Stimulated activated CD8-positive, alpha-beta memory T cell treated with anti-CD3 and anti-CD28 coated beads, Interleukin-15, amount 100 ng/mL, for 4 hours (primary cell): Measurements from ENCODE around the gene RBMS2.

Experiments used
- DNase-seq, 2 donors: peaks; one replicate each; pipeline ENCODE4 v3.0.0-alpha.2; 2020; ENCODE audit warnings: low read depth in 2 of 2

The RBMS2 gene

GRCh38 chr12:56631790-56632700 lies 110.4 kb downstream of the RBMS2 start:
- peak in 1 of 2 donors; percentile 46 for DNase-seq

DNA sequence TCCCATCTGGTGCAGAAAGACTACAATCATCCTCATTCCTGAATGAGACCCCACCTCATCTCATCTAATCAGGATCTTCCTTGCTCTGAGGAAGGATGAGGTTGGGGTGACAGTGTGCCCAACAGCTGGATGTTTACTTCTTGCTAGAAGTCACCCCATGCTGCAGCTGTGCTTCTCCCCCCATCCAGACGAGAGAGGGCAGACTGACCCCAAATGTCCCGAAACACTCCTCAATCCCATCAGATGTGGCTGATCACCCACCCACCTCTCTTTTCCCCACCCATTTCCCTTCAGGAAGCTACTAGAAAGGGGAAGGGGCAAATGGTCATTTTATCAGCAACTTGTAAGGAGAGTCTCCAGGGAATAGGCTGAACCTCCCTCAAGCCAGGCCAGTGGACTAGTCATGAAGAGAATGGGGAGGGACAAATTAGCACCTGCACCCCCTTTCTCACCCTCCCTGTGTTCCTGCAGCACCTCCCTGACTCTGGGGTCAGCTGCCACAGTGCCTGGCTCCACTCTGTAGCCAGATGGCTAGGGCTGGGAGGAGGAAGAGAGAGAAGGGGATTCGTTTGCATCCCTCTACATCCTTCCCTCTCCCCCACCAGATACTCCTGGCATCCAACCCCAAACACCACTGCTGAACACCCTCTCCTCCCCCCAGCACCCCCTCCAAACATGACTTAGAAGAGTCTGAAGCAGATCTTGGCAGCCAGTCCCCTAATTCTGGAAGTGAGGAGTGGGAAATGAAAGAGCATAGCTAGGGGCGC lies 111.3 kb downstream of the RBMS2 start:
- DNase-seq: no peak

DNA sequence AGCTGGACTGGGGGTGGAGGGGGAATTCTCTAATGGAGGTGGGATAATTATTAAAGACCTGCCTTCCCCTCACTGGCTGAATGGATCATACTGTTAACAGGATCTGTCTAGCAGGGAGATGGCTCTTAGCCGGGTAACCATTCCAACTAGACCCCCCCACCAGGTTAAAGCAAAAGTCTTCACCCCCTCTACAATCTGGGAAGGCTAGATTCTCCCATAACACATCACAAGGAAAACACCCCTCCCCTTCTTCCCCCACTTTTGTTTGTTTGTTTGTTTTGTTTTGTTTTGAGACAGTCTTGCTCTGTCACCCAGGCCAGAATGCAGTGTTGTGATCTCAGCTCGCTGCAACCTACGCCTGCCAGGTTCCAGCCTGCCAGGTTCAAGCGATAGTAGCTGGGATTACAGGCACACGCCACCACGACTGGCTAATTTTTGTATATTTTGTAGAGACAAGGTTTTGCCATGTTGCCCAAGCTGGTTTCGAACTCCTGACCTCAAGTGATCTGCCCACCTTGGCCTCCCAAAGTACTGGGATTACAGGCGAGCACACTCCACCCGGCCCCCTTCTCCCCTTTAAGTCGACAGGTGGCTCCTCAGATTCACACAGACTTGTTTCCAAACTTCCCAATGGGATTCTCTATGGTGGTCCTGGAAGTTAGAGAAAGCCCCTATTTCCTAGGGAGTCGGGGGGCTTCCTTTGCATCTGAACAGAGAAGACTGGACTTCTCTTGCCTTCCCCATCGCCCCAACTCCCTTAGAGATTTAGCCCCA lies 112.0 kb downstream of the RBMS2 start:
- no peak for DNase-seq

- no peak for DNase-seq
Measured at GRCh38 chr12:56634242-56634836, 112.7 kb downstream of the RBMS2 start.

DNA sequence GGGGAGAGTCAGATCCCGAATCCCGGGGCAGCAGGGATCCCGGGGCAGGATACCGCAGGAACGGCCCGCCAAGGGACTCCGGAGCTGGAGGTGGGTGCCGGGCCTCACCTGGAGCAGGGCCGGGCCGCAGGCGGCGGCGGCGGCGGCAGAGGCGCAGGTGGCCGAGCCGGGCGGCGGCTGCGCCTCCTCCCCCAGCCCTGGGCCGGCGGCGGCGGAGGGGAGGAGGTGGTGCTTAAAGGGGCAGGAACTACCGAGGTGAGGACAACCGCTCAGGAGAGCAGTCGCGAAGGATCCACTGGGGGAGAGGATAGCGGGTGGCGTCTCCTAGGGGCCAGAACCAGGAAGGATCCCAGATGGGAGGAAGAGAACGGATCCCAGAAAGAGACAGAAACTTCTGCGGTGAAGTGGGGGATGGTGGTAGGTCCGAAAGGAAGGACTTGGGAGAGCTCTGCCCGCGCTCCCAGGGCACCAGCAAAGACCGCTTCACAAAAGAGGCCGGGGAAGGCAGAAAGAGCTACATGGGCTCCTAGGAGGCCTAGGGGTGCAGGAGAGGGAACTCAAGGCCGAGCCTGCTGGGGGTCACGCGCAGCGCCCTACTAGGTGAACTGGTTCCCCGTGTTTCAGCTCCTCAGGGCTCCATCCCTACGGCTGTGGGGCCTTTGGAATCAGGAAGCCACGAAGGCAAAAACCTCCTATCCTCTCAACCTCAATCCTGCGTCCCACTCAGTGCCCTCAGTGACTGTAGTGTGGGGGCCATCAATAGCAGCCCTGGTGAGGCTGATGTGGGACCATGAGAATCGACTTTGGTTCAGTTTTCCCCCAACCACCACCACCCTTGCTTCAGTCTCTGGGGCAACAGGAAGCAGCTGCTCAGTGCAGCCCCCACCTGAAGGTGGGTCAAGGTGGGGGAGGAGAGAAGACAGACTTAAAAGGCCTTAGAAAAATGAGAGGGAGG lies 113.5 kb downstream of the RBMS2 start:
- DNase-seq: peak in 1 of 2 donors; percentile 39

- peak; percentile 64 to 74 for DNase-seq
Measured at GRCh38 chr12:56635806-56636674, 114.4 kb downstream of the RBMS2 start.

DNA sequence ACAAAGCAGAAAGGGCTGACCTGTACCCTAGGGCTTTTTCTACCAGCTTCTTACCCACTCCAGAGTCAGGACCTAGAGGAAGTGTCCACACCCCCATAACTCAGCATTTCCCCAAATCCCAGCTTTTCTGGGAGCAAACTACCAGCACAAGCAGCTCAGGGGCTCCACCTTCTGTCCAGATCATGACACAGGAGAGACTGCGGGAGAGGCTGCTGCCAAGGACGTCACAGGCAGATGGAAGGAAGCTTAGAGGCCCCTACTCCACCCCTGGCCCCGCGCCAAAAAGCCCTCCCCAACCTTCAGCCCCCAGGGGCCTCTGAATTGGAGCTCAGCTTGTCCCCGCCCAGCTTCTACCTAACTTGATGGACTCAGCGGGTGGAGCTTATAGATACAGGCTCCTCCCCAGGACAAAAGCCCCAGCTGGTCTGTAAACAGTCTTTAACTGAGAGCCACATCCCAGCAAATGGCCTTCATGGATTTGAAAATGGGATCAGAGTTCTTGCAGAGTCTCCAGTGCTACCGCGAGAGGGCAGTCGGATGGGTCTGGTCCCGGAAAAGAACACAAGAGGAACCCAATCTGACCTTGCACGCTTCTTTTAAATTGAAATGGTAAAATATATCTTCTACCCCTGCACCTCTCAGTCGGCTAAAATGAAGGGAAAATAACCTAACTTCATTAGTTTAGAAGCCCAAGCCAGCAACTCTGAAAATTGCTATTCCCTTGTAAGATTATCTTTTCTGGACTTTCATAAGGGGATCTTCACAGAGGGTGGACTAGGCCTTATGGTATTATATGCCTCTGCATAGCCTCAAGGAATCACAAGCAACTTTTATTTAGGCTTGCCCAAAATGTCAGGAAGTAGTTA lies 115.3 kb downstream of the RBMS2 start:
- DNase-seq: peak; percentile 66 to 79

GRCh38 chr12:56637621-56638020 lies 116.0 kb downstream of the RBMS2 start:
- no peak for DNase-seq

- DNase-seq: no peak
Measured at GRCh38 chr12:56641219-56641618, 119.6 kb downstream of the RBMS2 start.

DNA sequence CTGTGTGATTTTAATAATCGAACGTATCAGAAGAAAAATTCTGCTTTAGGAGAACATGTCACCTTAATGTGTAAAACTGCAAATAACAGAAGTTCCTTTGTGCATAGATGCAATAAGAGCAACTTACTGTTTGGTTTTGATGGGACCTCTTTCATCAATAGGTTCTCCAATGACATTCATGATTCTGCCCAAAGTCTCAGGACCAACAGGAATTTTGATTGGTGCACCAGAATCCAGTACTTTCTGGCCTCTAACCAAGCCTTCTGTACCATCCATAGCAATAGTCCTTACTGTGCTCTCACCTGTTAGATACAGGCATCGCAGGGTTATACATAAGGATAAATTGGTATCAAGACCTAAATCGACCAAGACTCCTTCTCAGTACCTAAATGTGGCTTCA lies 123.0 kb downstream of the RBMS2 start:
- no peak for DNase-seq

DNA sequence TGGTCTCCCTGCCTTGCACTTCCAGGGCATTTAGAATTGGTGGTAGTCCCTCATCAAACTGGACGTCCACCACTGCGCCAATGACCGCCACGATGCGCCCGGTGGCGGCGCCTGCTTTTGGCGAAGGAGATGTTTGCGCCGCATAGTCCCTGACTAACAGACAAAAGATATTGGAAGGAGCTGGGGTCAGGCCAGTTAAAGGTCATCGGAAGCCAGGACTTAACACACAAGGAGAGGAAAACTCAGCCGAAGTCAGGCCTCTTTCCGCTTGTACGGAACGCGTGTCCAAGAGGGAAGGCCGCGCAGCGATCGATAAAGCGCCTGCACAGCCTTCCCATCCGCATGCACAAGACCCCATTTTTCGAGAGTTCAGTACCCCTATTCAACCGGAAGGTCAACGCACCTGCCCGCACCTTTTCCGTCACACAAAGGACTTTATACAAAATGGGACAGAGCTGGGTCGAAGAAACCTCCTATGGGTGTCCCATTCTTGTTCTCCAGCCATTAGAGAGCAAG lies 123.6 kb downstream of the RBMS2 start:
- no peak for DNase-seq
